HUDEP-2 (cell line): ENCODE data around the gene CACNB1.
"Not testable (repeated sequence)": the region's sequence is repeated elsewhere in the genome, so short reads cannot be mapped to it uniquely, and the experiment has no call there.

Source experiments
- DNase-seq, 76 experiments: peaks; one replicate each; lab custom pipeline; 2025; ENCODE audit not compliant: unreplicated experiment in 76 of 76; lab: John Stamatoyannopoulos, UW

CACNB1 gene

GRCh38 chr17:39177256-39177655 is 20.2 kb downstream of the CACNB1 start:
- peak in 23 of 76 experiments; percentile 9 to 53 (median 29) for DNase-seq

GRCh38 chr17:39175695-39176093 is 21.8 kb downstream of the CACNB1 start:
- peak in 4 of 76 experiments; percentile 15 to 30 (median 28) for DNase-seq

DNA sequence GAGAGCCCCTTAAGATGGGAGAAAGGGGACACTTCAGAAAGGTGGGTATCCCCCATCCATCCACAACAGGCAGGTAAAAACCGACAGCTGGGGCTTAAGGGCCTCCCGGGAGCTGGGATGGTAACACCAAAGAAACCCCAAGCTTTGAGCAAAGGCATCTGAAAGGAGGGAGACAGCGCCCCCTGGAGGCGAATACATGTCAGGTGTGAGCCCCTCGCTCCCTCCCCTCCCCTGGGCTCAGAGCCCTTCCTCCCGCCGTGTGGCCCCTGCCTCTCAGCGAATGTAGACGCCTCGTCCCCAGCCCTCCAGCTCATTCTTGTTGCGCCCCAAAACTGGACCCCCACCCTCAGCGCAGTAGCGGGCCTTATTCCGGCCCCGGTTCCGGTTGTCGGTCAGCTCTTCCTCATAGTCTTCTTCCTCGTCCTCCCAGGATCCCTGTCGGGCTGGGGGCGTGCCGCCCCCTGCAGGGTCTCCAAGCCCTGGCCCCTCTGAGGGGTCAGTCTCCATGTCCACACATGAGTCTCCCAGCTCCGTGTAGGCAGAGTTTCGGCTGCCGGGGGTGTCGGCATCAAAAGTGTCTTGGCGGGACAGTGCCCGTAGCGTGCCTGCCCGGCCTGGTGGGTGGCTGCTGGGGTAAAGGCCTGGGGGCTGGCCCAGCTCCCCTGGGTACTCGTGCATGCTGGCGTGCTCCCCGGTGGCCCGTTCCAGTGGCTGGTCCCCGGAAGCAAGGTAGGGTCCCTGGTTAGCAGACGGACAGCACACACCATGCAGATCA is 22.4 kb downstream of the CACNB1 start:
- peak in 55 of 76 experiments; percentile 8 to 62 (median 37) for DNase-seq

DNA sequence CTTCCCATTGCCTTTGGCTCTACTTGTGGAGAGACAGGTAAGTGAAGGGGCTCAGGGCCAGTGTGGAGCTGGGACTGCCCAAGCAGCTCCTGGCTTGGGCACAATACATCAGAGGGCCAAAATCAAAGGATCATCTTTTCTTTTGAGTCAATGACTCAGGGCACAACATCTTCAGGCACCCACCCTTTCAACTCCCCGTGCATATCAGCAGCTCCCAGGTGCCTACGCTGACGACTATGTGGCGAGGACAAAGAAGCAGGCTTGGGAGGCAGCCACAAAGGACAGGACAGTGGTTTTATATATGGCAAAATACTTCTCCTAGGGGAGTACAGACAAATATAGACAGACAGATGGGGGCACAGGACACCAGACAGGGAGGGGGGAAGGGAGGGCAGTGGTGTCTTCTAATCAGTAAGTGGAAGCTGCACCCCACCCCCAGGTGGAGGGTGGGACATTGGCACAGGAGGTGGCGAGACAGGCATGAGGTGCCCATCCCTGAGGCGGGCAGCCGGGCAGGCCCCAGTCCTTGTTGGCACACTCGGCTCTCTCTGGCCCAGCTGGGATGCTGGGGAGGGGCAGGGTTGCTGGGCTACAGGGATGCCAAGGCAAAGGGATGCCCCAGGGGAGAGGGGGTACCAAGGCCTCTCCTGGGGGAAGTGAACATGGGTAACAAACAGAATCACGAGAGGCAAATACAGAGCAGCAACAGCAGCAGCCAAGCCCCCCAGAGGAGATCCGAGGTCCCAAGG is 23.8 kb downstream of the CACNB1 start:
- peak in 16 of 76 experiments; percentile 9 to 48 (median 23) for DNase-seq

DNA sequence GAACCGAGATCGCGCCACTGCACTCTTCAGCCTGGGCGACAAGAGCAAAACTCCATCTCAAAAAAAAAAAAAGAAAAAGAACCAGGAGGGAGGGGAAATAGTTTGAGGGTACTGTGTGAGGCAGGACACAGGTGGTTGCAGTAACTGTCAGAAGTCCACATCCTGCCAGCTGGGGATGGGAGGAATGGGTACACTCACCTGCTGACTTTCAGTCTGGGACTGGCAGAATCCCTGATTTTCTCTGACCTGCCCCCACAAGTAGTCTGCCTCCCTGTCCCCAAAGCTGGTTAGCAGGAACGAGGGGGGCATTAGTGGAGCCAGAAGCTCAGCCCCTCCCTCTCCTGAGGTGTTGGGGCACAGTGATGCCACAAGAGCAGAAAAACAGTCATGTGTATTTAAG is 24.4 kb downstream of the CACNB1 start:
- no peak for DNase-seq

- no peak for DNase-seq
Observed at GRCh38 chr17:39171933-39172332, 25.5 kb downstream of the CACNB1 start.

DNA sequence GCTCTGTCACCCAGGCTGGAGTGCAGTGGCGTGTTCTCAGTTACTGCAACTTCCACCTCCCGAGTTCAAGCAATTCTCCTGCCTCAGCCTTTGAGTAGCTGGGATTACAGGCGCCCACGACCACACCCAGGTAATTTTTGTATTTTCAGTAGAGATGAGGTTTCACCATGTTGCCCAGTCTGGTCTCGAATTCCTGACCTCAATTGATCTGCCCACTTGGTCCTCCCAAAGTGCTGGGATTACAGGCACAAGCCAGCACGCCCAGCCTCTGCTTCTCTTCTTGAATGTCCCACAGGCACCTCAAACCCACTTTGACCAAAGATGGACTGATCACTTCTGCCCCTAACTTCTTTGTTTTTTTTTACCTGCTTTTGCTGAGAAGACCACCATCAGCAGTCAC is 26.9 kb downstream of the CACNB1 start:
- DNase-seq, result no peak

GRCh38 chr17:39170109-39170508 is 27.4 kb downstream of the CACNB1 start:
- DNase-seq, result no peak

- DNase-seq, result no peak
Observed at GRCh38 chr17:39169518-39169917, 28.0 kb downstream of the CACNB1 start.

DNA sequence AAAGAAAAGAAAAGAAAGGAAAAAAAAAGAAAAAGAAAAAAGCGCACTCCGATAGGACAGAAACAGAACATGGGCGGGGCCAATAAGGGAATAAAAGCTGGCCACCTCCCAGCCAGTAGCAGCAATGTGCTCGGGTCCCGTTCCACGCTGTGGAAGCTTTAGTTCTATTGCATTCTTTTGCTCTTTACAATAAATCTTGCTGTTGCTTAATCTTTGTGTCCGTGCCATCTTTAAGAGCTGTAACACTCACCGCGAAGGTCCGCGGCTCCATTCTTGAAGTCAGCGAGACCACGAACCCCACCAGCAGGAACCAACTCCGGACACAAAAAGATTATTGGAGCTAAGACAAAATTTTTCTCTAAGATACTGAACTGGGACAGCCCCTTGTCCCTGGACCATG is 28.4 kb downstream of the CACNB1 start:
- DNase-seq, result no peak

- DNase-seq, result not testable (repeated sequence)
Observed at GRCh38 chr17:39168503-39168902, 29.0 kb downstream of the CACNB1 start.

DNA sequence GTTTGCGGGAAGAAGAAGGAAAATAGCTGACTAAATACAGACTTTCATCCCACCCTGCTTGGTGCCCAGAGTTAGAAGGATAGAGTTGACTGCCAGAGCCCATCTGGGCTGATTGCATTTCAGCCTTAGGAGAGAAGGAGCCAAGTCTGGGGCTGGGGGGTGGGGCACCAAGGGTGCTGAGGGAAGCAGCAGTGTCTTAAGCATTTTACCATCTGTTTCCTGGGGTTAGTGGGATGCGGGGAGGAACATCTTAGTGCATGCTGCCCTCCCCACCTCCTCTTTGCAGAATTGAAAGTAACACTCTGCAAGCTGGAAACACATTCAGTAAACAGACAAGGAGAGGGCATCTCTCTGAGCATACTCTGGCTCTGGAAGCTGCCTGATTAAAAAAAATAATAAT is 30.0 kb downstream of the CACNB1 start:
- DNase-seq, result no peak

- no peak for DNase-seq
Observed at GRCh38 chr17:39166437-39167335, 30.8 kb downstream of the CACNB1 start.

DNA sequence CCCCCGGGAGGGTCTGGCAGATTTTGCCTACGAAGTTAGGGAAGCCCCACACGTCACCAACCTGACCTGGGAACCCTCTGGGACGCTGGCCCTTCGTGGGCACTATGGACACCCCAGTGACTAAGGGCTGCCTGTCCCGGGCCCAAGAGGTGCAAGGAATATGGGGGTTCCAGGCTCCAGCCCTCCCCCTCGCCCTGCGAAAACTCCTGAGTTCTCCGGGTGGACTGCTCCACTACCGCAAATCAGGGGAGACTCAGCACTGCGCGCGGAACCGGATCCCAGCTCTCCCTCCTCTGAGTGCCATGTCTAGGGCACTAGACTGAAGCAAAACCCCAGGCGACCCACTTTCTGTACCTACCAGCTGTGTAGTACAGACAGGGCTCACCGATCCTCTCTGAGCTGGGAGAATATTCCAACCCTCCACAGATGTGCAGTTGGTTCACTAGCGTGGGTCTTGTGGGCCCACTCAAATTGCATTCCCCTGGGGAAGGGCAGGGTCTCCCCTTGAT is 31.6 kb downstream of the CACNB1 start, which contains the start of gene ARL5C:
ARL5C (minus strand) TSS at position 321 of the 509 bp plus-strand sequence. CDS start 401 bp downstream, outside the sequence.
- no peak for DNase-seq

GRCh38 chr17:39165178-39165840 is 32.2 kb downstream of the CACNB1 start:
- no peak for DNase-seq

- peak in 73 of 76 experiments; percentile 20 to 87 (median 67) for DNase-seq
Observed at GRCh38 chr17:39164675-39165143, 32.8 kb downstream of the CACNB1 start.

GRCh38 chr17:39161962-39162361 is 35.5 kb downstream of the CACNB1 start:
- no peak for DNase-seq

GRCh38 chr17:39158623-39159022 is 38.8 kb downstream of the CACNB1 start:
- DNase-seq, result no peak

DNA sequence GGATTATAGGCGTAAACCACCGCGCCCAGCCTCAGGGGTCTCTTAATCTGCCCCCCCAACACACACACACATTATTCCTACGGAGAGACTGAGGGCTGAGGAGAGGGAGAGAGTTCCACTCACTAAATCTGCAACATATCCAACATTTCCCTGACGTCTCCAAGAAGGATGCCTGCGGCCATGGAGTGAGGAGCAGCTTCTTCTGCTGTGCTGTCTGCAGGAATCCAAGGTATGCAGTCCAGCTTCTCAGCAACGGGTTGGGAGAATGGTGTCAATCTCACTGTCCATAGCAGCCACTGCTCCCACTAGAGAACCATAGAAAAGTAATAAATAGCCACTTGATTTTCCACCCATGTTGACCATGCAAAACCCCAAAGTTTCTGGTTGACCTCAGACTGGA is 41.0 kb downstream of the CACNB1 start:
- no peak for DNase-seq

GRCh38 chr17:39155654-39156053 is 41.8 kb downstream of the CACNB1 start:
- DNase-seq, result no peak
